SK-N-DZ (cell line): Measurements from ENCODE around the gene CAMK1D.

Source experiments
- DNase-seq: peaks from one replicate; pipeline ENCODE4 v3.0.0-alpha.2; 2015; ENCODE audit warnings: low spot score

The CAMK1D gene

GRCh38 chr10:12590675-12591659 lies 241.6 kb downstream of the CAMK1D start:
- no peak for DNase-seq

- DNase-seq = no peak
Measured at GRCh38 chr10:12592967-12593366, 243.6 kb downstream of the CAMK1D start.

- no peak for DNase-seq
Measured at GRCh38 chr10:12594448-12594944, 245.1 kb downstream of the CAMK1D start.

GRCh38 chr10:12595936-12596576 lies 246.7 kb downstream of the CAMK1D start:
- DNase-seq = no peak

GRCh38 chr10:12597176-12597575 lies 247.8 kb downstream of the CAMK1D start:
- DNase-seq = no peak

- DNase-seq = no peak
Measured at GRCh38 chr10:12597788-12598765, 248.7 kb downstream of the CAMK1D start.

GRCh38 chr10:12600652-12601051 lies 251.3 kb downstream of the CAMK1D start:
- no peak for DNase-seq

- DNase-seq = no peak
Measured at GRCh38 chr10:12602521-12602920, 253.2 kb downstream of the CAMK1D start.

GRCh38 chr10:12603766-12604470 lies 254.6 kb downstream of the CAMK1D start:
- DNase-seq = no peak

- DNase-seq = no peak
Measured at GRCh38 chr10:12605580-12606405, 256.4 kb downstream of the CAMK1D start.

GRCh38 chr10:12606461-12606860 lies 257.1 kb downstream of the CAMK1D start:
- DNase-seq = no peak

GRCh38 chr10:12608761-12609160 lies 259.4 kb downstream of the CAMK1D start:
- DNase-seq = no peak

- DNase-seq = no peak
Measured at GRCh38 chr10:12609435-12609834, 260.1 kb downstream of the CAMK1D start.

- no peak for DNase-seq
Measured at GRCh38 chr10:12613136-12613535, 263.8 kb downstream of the CAMK1D start.

GRCh38 chr10:12614177-12614995 lies 265.0 kb downstream of the CAMK1D start:
- DNase-seq = no peak

- no peak for DNase-seq
Measured at GRCh38 chr10:12615296-12616220, 266.2 kb downstream of the CAMK1D start.
